ENCODE data around the gene PTK7.

PTK7 gene

GRCh38 chr6:43202451-43202850 lies 126.3 kb downstream of the PTK7 start:
- DNase-seq (ENCODE audit: low read depth) = no peak
- TF ChIP-seq, protein P1, sequence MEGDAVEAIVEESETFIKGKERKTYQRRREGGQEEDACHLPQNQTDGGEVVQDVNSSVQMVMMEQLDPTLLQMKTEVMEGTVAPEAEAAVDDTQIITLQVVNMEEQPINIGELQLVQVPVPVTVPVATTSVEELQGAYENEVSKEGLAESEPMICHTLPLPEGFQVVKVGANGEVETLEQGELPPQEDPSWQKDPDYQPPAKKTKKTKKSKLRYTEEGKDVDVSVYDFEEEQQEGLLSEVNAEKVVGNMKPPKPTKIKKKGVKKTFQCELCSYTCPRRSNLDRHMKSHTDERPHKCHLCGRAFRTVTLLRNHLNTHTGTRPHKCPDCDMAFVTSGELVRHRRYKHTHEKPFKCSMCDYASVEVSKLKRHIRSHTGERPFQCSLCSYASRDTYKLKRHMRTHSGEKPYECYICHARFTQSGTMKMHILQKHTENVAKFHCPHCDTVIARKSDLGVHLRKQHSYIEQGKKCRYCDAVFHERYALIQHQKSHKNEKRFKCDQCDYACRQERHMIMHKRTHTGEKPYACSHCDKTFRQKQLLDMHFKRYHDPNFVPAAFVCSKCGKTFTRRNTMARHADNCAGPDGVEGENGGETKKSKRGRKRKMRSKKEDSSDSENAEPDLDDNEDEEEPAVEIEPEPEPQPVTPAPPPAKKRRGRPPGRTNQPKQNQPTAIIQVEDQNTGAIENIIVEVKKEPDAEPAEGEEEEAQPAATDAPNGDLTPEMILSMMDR (IDR thresholded peaks at IDR 0.05; ENCODE audit: control insufficient read depth, insufficient read depth, low read depth, low read length, missing control alignments) = no peak
- no peak overlapping the region for H3K4me3 ChIP-seq (ENCODE audit: control insufficient read depth, low read depth, low read length)

GRCh38 chr6:43203029-43203717 lies 127.1 kb downstream of the PTK7 start:
- DNase-seq (ENCODE audit: low read depth) = no peak
- TF ChIP-seq, protein P1 (IDR thresholded peaks at IDR 0.05; ENCODE audit: control insufficient read depth, insufficient read depth, low read depth, low read length, missing control alignments) = no peak

GRCh38 chr6:43203718-43204095 lies 127.6 kb downstream of the PTK7 start:
- no peak for DNase-seq (ENCODE audit: low read depth)
- no peak overlapping the region for H3K4me3 ChIP-seq (ENCODE audit: control insufficient read depth, low read depth, low read length)
- TF ChIP-seq, protein P1 (IDR thresholded peaks at IDR 0.05; ENCODE audit: control insufficient read depth, insufficient read depth, low read depth, low read length, missing control alignments) = no peak

More at GRCh38 chr6:43203029-43203717, 127.1 kb downstream of the PTK7 start:
- no peak overlapping the region for H3K4me3 ChIP-seq (ENCODE audit: control insufficient read depth, low read depth, low read length)

DNA sequence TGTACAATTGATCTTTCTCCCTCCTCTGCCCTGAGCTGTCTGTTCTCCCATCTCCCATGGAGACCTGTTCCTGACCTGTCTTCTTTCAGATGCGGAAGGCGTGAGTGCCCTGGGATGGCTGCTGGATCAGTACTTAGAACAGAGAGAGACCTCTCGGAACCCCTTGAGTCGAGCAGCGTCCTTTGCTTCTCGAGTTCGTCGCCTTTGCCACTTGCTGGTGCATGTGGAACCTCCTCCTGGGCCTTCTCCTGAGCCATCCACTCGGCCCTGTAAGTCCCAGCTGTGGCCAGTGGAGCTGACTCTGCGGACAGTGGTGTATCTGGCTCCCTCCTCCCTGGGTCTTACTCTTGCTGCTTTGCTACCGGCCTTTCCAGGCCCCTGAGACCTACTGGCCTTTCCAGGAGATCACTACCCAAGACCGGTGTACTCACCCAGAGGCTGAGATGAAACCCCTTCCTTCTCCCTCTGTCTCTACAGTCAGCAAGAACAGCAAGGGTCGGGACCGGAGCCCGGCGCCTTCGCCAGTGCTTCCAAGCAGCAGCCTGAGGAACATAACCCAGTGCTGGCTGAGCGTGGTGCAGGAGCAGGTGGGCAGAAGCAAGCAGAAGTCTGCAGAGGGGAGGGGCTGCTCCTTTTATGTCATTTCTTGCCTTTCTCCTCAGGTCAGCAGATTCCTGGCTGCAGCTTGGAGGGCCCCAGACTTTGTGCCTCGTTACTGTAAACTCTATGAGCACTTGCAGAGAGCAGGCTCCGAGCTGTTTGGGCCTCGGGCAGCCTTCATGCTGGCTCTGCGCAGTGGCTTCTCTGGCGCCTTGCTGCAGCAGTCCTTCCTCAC lies 128.4 kb downstream of the PTK7 start:
- TF ChIP-seq, protein P1 (IDR thresholded peaks at IDR 0.05; ENCODE audit: control insufficient read depth, insufficient read depth, low read depth, low read length, missing control alignments) = no peak
- no peak for DNase-seq (ENCODE audit: low read depth)
- no peak overlapping the region for H3K4me3 ChIP-seq (ENCODE audit: control insufficient read depth, low read depth, low read length)

- DNase-seq (ENCODE audit: low read depth) = no peak
- H3K4me3 ChIP-seq (ENCODE audit: control insufficient read depth, low read depth, low read length) = no peak overlapping the region
- TF ChIP-seq, protein P1 (IDR thresholded peaks at IDR 0.05; ENCODE audit: control insufficient read depth, insufficient read depth, low read depth, low read length, missing control alignments) = no peak
Measured at GRCh38 chr6:43205849-43206248, 129.7 kb downstream of the PTK7 start.

DNA sequence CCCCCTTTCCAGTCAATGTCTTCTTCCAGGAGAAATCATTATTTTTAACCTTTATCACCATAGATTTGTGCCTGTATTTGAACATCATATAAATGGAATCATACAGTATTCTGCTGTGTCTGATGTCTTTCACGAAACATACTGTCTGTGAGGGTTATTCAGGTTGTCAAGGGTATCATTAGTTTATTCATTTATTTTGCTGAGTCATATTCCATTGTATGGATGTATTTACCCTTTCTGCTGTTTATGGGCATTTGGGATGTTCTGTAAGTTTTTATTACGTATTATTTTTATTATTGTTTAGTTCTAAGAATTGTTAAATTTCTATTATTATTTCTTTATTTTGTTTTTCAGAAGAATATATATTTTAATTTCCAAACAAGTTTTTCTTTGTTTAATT lies 131.2 kb downstream of the PTK7 start:
- DNase-seq (ENCODE audit: low read depth) = no peak
- no peak overlapping the region for H3K4me3 ChIP-seq (ENCODE audit: control insufficient read depth, low read depth, low read length)
- TF ChIP-seq, protein P1 (IDR thresholded peaks at IDR 0.05; ENCODE audit: control insufficient read depth, insufficient read depth, low read depth, low read length, missing control alignments) = no peak
